ENCODE measurements around the gene WAS.

GRCh38 chrX:48645669-48646068 lies 37.9 kb upstream of the WAS start:
- TF ChIP-seq CTCF (IDR thresholded peaks at IDR 0.05; ENCODE audit: low read depth, low read length, missing input control) (no peak), FOXA1 (IDR thresholded peaks at IDR 0.05) (no peak), TAF1 (conservative IDR thresholded peaks at IDR 0.05) (no peak), RXRA (IDR thresholded peaks at IDR 0.05) (no peak), ZBTB33 (IDR thresholded peaks at IDR 0.05) (no peak), RAD21 (IDR thresholded peaks at IDR 0.05) (no peak), NR2F2 (IDR thresholded peaks at IDR 0.05) (no peak), YY1 (IDR thresholded peaks at IDR 0.05) (no peak), MAX (IDR thresholded peaks at IDR 0.05) (no peak), JUND (IDR thresholded peaks at IDR 0.05) (no peak), HNF4A (conservative IDR thresholded peaks at IDR 0.05) (no peak), EGR1 (IDR thresholded peaks at IDR 0.05; ENCODE audit: low read depth in 2 of 2) (no peak), GABPA (IDR thresholded peaks at IDR 0.05 in 1 of 2, conservative IDR thresholded peaks at IDR 0.05 in 1 of 2) (no peak)

Data from liver (tissue), 3 donors.